ENCODE measurements around the gene RANBP1. TPM values are rescaled to one million over a fixed set of nuclear protein-coding genes. Genes with fewer than 3 reads are reported as not detected.

RANBP1 gene
- total and polyA plus RNA-seq, 2 of the 13 experiments (the other 11 are each of a cell fraction or from before 2014, with no cell fraction given) = 181 to 492 TPM

DNA sequence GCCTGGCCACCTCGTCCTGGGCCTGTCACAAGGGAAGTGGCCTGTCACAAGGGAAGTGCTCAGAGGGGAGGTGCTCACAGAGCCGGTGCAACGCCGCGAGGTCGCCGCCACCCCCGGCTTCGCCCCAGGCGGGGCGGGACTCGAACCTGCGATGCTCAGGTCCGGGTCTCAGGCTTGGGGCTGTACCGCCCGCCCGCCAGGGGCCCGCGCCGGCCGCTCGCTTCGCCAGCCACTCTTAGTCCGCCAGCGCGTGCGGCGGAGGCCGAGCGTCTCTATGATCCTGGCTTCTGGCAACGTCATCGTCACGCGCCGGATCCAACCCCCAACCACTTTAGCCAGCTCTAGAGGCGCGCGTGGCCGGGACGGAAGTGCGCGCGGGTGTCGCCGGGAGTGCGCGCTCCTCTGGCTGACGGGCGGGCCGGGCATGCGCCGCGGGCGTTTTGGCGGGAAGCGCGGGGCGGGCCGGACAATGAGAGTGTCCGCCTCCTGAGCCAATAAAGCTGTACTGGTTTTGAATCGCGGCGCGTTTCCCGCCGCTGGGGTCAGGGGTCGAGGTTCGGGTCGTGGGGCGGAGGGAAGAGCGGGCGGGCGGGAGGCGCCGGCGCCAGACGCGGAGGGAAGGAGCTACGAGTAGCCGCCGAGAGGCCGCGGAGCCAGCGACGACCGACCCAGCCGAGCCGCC lies 1.2 kb downstream of the RANBP1 start, which contains the start of gene TRMT2A (continued):
- TF ChIP-seq, protein P1, sequence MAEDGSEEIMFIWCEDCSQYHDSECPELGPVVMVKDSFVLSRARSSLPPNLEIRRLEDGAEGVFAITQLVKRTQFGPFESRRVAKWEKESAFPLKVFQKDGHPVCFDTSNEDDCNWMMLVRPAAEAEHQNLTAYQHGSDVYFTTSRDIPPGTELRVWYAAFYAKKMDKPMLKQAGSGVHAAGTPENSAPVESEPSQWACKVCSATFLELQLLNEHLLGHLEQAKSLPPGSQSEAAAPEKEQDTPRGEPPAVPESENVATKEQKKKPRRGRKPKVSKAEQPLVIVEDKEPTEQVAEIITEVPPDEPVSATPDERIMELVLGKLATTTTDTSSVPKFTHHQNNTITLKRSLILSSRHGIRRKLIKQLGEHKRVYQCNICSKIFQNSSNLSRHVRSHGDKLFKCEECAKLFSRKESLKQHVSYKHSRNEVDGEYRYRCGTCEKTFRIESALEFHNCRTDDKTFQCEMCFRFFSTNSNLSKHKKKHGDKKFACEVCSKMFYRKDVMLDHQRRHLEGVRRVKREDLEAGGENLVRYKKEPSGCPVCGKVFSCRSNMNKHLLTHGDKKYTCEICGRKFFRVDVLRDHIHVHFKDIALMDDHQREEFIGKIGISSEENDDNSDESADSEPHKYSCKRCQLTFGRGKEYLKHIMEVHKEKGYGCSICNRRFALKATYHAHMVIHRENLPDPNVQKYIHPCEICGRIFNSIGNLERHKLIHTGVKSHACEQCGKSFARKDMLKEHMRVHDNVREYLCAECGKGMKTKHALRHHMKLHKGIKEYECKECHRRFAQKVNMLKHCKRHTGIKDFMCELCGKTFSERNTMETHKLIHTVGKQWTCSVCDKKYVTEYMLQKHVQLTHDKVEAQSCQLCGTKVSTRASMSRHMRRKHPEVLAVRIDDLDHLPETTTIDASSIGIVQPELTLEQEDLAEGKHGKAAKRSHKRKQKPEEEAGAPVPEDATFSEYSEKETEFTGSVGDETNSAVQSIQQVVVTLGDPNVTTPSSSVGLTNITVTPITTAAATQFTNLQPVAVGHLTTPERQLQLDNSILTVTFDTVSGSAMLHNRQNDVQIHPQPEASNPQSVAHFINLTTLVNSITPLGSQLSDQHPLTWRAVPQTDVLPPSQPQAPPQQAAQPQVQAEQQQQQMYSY (CRISPR knock-in tag; IDR thresholded peaks at IDR 0.05) = peak; percentile 18; the same call in 1 of the 2 replicates
- TF ChIP-seq, protein P2, sequence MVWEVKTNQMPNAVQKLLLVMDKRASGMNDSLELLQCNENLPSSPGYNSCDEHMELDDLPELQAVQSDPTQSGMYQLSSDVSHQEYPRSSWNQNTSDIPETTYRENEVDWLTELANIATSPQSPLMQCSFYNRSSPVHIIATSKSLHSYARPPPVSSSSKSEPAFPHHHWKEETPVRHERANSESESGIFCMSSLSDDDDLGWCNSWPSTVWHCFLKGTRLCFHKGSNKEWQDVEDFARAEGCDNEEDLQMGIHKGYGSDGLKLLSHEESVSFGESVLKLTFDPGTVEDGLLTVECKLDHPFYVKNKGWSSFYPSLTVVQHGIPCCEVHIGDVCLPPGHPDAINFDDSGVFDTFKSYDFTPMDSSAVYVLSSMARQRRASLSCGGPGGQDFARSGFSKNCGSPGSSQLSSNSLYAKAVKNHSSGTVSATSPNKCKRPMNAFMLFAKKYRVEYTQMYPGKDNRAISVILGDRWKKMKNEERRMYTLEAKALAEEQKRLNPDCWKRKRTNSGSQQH (CRISPR knock-in tag; IDR thresholded peaks at IDR 0.05; ENCODE audit: low read depth) = peak; percentile 56; the same call in 1 of the 2 replicates
- TF ChIP-seq ZNF253 (CRISPR knock-in tag; IDR thresholded peaks at IDR 0.05; ENCODE audit: borderline replicate concordance) = no peak
- TF ChIP-seq ZMAT3 (CRISPR knock-in tag; conservative IDR thresholded peaks at IDR 0.05) = 0 out of 2 replicates have a peak, but pooled peaks have one; percentile 86
- no peak for TF ChIP-seq ZNF382 (CRISPR knock-in tag; IDR thresholded peaks at IDR 0.05; ENCODE audit: borderline replicate concordance)
- TF ChIP-seq, protein P3, sequence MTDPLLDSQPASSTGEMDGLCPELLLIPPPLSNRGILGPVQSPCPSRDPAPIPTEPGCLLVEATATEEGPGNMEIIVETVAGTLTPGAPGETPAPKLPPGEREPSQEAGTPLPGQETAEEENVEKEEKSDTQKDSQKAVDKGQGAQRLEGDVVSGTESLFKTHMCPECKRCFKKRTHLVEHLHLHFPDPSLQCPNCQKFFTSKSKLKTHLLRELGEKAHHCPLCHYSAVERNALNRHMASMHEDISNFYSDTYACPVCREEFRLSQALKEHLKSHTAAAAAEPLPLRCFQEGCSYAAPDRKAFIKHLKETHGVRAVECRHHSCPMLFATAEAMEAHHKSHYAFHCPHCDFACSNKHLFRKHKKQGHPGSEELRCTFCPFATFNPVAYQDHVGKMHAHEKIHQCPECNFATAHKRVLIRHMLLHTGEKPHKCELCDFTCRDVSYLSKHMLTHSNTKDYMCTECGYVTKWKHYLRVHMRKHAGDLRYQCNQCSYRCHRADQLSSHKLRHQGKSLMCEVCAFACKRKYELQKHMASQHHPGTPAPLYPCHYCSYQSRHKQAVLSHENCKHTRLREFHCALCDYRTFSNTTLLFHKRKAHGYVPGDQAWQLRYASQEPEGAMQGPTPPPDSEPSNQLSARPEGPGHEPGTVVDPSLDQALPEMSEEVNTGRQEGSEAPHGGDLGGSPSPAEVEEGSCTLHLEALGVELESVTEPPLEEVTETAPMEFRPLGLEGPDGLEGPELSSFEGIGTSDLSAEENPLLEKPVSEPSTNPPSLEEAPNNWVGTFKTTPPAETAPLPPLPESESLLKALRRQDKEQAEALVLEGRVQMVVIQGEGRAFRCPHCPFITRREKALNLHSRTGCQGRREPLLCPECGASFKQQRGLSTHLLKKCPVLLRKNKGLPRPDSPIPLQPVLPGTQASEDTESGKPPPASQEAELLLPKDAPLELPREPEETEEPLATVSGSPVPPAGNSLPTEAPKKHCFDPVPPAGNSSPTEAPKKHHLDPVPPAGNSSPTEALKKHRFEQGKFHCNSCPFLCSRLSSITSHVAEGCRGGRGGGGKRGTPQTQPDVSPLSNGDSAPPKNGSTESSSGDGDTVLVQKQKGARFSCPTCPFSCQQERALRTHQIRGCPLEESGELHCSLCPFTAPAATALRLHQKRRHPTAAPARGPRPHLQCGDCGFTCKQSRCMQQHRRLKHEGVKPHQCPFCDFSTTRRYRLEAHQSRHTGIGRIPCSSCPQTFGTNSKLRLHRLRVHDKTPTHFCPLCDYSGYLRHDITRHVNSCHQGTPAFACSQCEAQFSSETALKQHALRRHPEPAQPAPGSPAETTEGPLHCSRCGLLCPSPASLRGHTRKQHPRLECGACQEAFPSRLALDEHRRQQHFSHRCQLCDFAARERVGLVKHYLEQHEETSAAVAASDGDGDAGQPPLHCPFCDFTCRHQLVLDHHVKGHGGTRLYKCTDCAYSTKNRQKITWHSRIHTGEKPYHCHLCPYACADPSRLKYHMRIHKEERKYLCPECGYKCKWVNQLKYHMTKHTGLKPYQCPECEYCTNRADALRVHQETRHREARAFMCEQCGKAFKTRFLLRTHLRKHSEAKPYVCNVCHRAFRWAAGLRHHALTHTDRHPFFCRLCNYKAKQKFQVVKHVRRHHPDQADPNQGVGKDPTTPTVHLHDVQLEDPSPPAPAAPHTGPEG (CRISPR knock-in tag; IDR thresholded peaks at IDR 0.05) = no peak
- TF ChIP-seq ZNF563 (CRISPR knock-in tag; IDR thresholded peaks at IDR 0.05) = no peak; the same call in 1 of the 2 replicates
- TF ChIP-seq KDM5B (CRISPR knock-in tag; IDR thresholded peaks at IDR 0.05; ENCODE audit: borderline replicate concordance) = peak; percentile 80
- TF ChIP-seq ZNF546 (CRISPR knock-in tag; conservative IDR thresholded peaks at IDR 0.05) = peak; percentile 62
- TF ChIP-seq, protein P4, sequence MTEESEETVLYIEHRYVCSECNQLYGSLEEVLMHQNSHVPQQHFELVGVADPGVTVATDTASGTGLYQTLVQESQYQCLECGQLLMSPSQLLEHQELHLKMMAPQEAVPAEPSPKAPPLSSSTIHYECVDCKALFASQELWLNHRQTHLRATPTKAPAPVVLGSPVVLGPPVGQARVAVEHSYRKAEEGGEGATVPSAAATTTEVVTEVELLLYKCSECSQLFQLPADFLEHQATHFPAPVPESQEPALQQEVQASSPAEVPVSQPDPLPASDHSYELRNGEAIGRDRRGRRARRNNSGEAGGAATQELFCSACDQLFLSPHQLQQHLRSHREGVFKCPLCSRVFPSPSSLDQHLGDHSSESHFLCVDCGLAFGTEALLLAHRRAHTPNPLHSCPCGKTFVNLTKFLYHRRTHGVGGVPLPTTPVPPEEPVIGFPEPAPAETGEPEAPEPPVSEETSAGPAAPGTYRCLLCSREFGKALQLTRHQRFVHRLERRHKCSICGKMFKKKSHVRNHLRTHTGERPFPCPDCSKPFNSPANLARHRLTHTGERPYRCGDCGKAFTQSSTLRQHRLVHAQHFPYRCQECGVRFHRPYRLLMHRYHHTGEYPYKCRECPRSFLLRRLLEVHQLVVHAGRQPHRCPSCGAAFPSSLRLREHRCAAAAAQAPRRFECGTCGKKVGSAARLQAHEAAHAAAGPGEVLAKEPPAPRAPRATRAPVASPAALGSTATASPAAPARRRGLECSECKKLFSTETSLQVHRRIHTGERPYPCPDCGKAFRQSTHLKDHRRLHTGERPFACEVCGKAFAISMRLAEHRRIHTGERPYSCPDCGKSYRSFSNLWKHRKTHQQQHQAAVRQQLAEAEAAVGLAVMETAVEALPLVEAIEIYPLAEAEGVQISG (CRISPR knock-in tag; IDR thresholded peaks at IDR 0.05) = peak; percentile 99
- TF ChIP-seq KLF15 (CRISPR knock-in tag; IDR thresholded peaks at IDR 0.05; ENCODE audit: borderline replicate concordance) = peak; percentile 52; the same call in 1 of the 2 replicates
- peak; percentile 90 for TF ChIP-seq KDM5A (IDR thresholded peaks at IDR 0.05; ENCODE audit: borderline replicate concordance, low read length)
- TF ChIP-seq HNF4A (CRISPR knock-in tag; IDR thresholded peaks at IDR 0.05) = peak; percentile 83
- TF ChIP-seq ZBTB3 (CRISPR knock-in tag; IDR thresholded peaks at IDR 0.05; ENCODE audit: borderline replicate concordance, low read depth) = no peak
